ENCODE measurements around the gene CDYL2.

CDYL2 gene

GRCh38 chr16:80754476-80754875 lies 49.9 kb downstream of the CDYL2 start:
- Histone ChIP-seq H3K4me3 (ENCODE audit: low read depth, low read length) (no peak overlapping the region), H3K27me3 (replicated peaks) (no peaks in the 10 kb centered on the region), H3K27ac (no peak overlapping the region), H3K36me3 (replicated peaks) (no peaks in the 10 kb centered on the region)
- TF ChIP-seq, protein P1, sequence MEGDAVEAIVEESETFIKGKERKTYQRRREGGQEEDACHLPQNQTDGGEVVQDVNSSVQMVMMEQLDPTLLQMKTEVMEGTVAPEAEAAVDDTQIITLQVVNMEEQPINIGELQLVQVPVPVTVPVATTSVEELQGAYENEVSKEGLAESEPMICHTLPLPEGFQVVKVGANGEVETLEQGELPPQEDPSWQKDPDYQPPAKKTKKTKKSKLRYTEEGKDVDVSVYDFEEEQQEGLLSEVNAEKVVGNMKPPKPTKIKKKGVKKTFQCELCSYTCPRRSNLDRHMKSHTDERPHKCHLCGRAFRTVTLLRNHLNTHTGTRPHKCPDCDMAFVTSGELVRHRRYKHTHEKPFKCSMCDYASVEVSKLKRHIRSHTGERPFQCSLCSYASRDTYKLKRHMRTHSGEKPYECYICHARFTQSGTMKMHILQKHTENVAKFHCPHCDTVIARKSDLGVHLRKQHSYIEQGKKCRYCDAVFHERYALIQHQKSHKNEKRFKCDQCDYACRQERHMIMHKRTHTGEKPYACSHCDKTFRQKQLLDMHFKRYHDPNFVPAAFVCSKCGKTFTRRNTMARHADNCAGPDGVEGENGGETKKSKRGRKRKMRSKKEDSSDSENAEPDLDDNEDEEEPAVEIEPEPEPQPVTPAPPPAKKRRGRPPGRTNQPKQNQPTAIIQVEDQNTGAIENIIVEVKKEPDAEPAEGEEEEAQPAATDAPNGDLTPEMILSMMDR (IDR thresholded peaks at IDR 0.05; ENCODE audit: low read depth, low read length, missing control alignments) = no peak
- no peak for DNase-seq
- in situ Hi-C loops (cut with HindIII; ENCODE audit: low pct_ligation_motif_present, low sequenced_read_pairs) = no loop called here

DNA sequence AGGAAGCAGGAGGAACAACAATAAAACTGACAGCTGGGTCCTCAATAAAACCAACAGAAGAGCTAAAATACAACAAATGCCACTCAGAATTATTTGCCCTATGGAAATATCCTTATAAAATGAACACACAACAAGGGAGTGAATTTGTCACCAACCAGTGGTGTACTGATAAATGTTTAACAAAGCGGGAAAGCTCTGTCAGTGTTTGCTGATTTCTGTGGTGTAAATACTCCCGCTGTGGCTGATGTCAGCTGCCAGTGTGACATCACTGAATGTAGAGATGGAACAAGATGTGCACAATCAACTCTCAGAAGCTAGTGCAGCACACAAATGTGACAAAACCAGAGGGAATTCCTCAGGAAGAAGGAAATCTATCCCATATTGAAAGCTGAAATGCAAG lies 51.9 kb downstream of the CDYL2 start:
- H3K4me3 ChIP-seq (ENCODE audit: low read depth, low read length) = no peak overlapping the region
- H3K27ac ChIP-seq = no peak overlapping the region
- in situ Hi-C loops (cut with HindIII; ENCODE audit: low pct_ligation_motif_present, low sequenced_read_pairs) = no loop called here
- H3K27me3 ChIP-seq (replicated peaks) = no peaks in the 10 kb centered on the region
- TF ChIP-seq, protein P1 (IDR thresholded peaks at IDR 0.05; ENCODE audit: low read depth, low read length, missing control alignments) = no peak
- no peak for DNase-seq
- no peaks in the 10 kb centered on the region for H3K36me3 ChIP-seq (replicated peaks)

GRCh38 chr16:80751167-80751566 lies 53.2 kb downstream of the CDYL2 start:
- TF ChIP-seq, protein P1 (IDR thresholded peaks at IDR 0.05; ENCODE audit: low read depth, low read length, missing control alignments) = no peak
- Histone ChIP-seq H3K36me3 (replicated peaks) (no peaks in the 10 kb centered on the region), H3K27me3 (replicated peaks) (no peaks in the 10 kb centered on the region), H3K4me3 (ENCODE audit: low read depth, low read length) (no peak overlapping the region), H3K27ac (no peak overlapping the region)
- DNase-seq = peak; percentile 4
- in situ Hi-C loops (cut with HindIII; ENCODE audit: low pct_ligation_motif_present, low sequenced_read_pairs) = no loop called here

DNA sequence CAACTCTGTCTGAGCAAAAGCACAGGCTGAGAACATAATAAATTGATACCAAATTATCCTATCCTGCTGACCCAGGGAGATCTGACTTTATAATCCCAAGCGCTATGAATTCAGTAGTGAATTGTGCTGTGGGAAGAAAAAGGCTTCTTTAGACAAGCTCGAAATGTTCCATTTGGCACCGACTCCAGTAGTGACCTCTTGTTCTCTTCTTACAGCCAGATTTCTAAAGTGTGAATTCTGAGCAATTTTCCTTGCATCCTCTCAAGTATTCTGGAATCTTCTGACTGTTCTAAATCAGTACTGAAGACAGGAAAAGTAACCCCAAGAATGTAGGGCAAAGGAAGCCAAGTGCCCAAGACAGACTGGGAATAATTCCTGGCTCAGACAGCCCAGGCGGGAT lies 58.2 kb downstream of the CDYL2 start:
- no peaks in the 10 kb centered on the region for H3K27me3 ChIP-seq (replicated peaks)
- no peak overlapping the region for H3K4me3 ChIP-seq (ENCODE audit: low read depth, low read length)
- in situ Hi-C loops (cut with HindIII; ENCODE audit: low pct_ligation_motif_present, low sequenced_read_pairs) = no loop called here
- no peak overlapping the region for H3K27ac ChIP-seq
- H3K36me3 ChIP-seq (replicated peaks) = no peaks in the 10 kb centered on the region
- TF ChIP-seq, protein P1 (IDR thresholded peaks at IDR 0.05; ENCODE audit: low read depth, low read length, missing control alignments) = no peak
- DNase-seq = no peak

GRCh38 chr16:80744856-80745255 lies 59.5 kb downstream of the CDYL2 start:
- TF ChIP-seq, protein P1 (IDR thresholded peaks at IDR 0.05; ENCODE audit: low read depth, low read length, missing control alignments) = no peak
- no peak for DNase-seq
- in situ Hi-C loops (cut with HindIII; ENCODE audit: low pct_ligation_motif_present, low sequenced_read_pairs) = no loop called here
- H3K4me3 ChIP-seq (ENCODE audit: low read depth, low read length) = no peak overlapping the region
- H3K27me3 ChIP-seq (replicated peaks) = no peaks in the 10 kb centered on the region
- no peak overlapping the region for H3K27ac ChIP-seq
- no peaks in the 10 kb centered on the region for H3K36me3 ChIP-seq (replicated peaks)

GRCh38 chr16:80743772-80744171 lies 60.6 kb downstream of the CDYL2 start:
- DNase-seq = no peak
- Histone ChIP-seq H3K27me3 (replicated peaks) (no peaks in the 10 kb centered on the region), H3K4me3 (ENCODE audit: low read depth, low read length) (no peak overlapping the region), H3K27ac (no peak overlapping the region), H3K36me3 (replicated peaks) (no peaks in the 10 kb centered on the region)
- TF ChIP-seq, protein P1 (IDR thresholded peaks at IDR 0.05; ENCODE audit: low read depth, low read length, missing control alignments) = no peak
- in situ Hi-C loops (cut with HindIII; ENCODE audit: low pct_ligation_motif_present, low sequenced_read_pairs) = no loop called here

All from brain microvascular endothelial cell (primary cell).